HepG2 (cell line): Measurements from ENCODE around the gene SDR42E2. TPM values are rescaled to one million over a fixed set of nuclear protein-coding genes. Genes with fewer than 3 reads are reported as not detected.

Source experiments
- CHD2 ChIP-seq: IDR thresholded peaks from 2 replicates; pipeline ENCODE4 v1.6.1; 2011; ENCODE audit warnings: low read depth, low read length, improper control_type of control experiment
- ESRRA ChIP-seq: sonication (generic); formaldehyde crosslinking; IDR thresholded peaks from 2 replicates; pipeline ENCODE4 v1.5.1; 2020; ENCODE audit warnings: mild to moderate bottlenecking, low read depth, missing genetic modification reagents
- FOXJ3 ChIP-seq: sonication (generic); formaldehyde crosslinking; IDR thresholded peaks from 2 replicates; pipeline ENCODE4 v1.4.0; 2020; ENCODE audit warnings: missing genetic modification reagents, mild to moderate bottlenecking, borderline replicate concordance
- GABPB1 ChIP-seq: IDR thresholded peaks from 2 replicates; pipeline ENCODE4 v1.6.1; 2016; ENCODE audit warnings: mild to moderate bottlenecking, missing genetic modification reagents, moderate library complexity, missing compliant biosample characterization
- KLF12 ChIP-seq: sonication (generic); formaldehyde crosslinking; IDR thresholded peaks from 2 replicates; pipeline ENCODE4 v1.4.0; 2020; ENCODE audit warnings: missing genetic modification reagents, borderline replicate concordance
- NR0B2 ChIP-seq: sonication (generic); formaldehyde crosslinking; IDR thresholded peaks from 2 replicates; pipeline ENCODE4 v1.4.0; 2020; ENCODE audit warnings: mild to moderate bottlenecking, missing genetic modification reagents
- RFX5 ChIP-seq: IDR thresholded peaks from 2 replicates; pipeline ENCODE4 v1.6.1; 2011; ENCODE audit warnings: low read depth, low read length, improper control_type of control experiment
- SMARCC2 ChIP-seq: fragments of 450-650 bp; IDR thresholded peaks from 2 replicates; pipeline ENCODE4 v1.6.1; 2017; ENCODE audit warnings: antibody characterized with exemption, mild to moderate bottlenecking
- SOX5 ChIP-seq: IDR thresholded peaks from 2 replicates; pipeline ENCODE4 v1.6.1; 2016; ENCODE audit warnings: borderline replicate concordance
- TBP ChIP-seq: sonication (generic); formaldehyde crosslinking; IDR thresholded peaks from 2 replicates; pipeline ENCODE4 v1.5.0; 2020; ENCODE audit warnings: missing genetic modification reagents
- UBTF ChIP-seq: sonication (generic); formaldehyde crosslinking; IDR thresholded peaks from 2 replicates; pipeline ENCODE4 v1.4.0; 2020; ENCODE audit warnings: mild to moderate bottlenecking, missing genetic modification reagents
- ZBTB20 ChIP-seq: sonication (generic); formaldehyde crosslinking; IDR thresholded peaks from 2 replicates; pipeline ENCODE4 v1.8.1; 2023; ENCODE audit warnings: missing genetic modification reagents, low read depth, mild to moderate bottlenecking, borderline replicate concordance
- ZBTB8A ChIP-seq: sonication (generic); formaldehyde crosslinking; IDR thresholded peaks from 2 replicates; pipeline ENCODE4 v1.4.0; 2020; ENCODE audit warnings: mild to moderate bottlenecking, low read depth, missing genetic modification reagents, borderline replicate concordance
- ZFP62 ChIP-seq: sonication (generic); formaldehyde crosslinking; IDR thresholded peaks from 2 replicates; pipeline ENCODE4 v1.4.0; 2020; ENCODE audit warnings: missing genetic modification reagents
- ZNF12 ChIP-seq: sonication (generic); formaldehyde crosslinking; IDR thresholded peaks from 2 replicates; pipeline ENCODE4 v1.5.0; 2020; ENCODE audit warnings: missing genetic modification reagents
- ZNF235 ChIP-seq: sonication (generic); formaldehyde crosslinking; IDR thresholded peaks from 2 replicates; pipeline ENCODE4 v1.8.1; 2023; ENCODE audit warnings: mild to moderate bottlenecking, missing genetic modification reagents, borderline replicate concordance
- ZNF331 ChIP-seq: sonication (generic); formaldehyde crosslinking; IDR thresholded peaks from 2 replicates; pipeline ENCODE4 v1.4.0; 2020; ENCODE audit warnings: missing genetic modification reagents
- ZNF547 ChIP-seq: sonication (generic); formaldehyde crosslinking; IDR thresholded peaks from 2 replicates; pipeline ENCODE4 v1.5.1; 2020; ENCODE audit warnings: mild to moderate bottlenecking, missing genetic modification reagents
- ZNF7 ChIP-seq: IDR thresholded peaks from 2 replicates; pipeline ENCODE4 v1.6.1; 2016; ENCODE audit warnings: missing biosample characterization, missing genetic modification reagents
- ZSCAN20 ChIP-seq: sonication (generic); formaldehyde crosslinking; IDR thresholded peaks from 2 replicates; pipeline ENCODE4 v1.4.0; 2020; ENCODE audit warnings: missing genetic modification reagents, mild to moderate bottlenecking, borderline replicate concordance
- polyA plus RNA-seq, 8 experiments: library from polyadenylated mRNA; depleted of rRNA in 3 of 8; stranded (reverse) in 7 of 8; unstranded in 1 of 8; fragments of >200 nt; fragmentation: Illumina TruSeq in 4 of 8; extraction: Trizol in 4 of 8; gene quantifications; 2 replicates each; pipeline versions ENCODE4 v1.2.1 to v1.2.3, GENCODE V29; 2011 to 2016; ENCODE audit warnings: low read depth in 4 of 8, missing spikeins in 1 of 8, mixed read lengths in 1 of 8; ENCODE audit not compliant: insufficient read depth in 1 of 8
- total RNA-seq, 5 experiments: library from RNA; depleted of rRNA; stranded (reverse); fragments of >200 nt; fragmentation: Illumina TruSeq; extraction: Trizol; gene quantifications; 2 replicates each; pipeline ENCODE4 v1.2.3, GENCODE V29; 2016; ENCODE audit warnings: low read depth in 1 of 5
- TF ChIP-seq, protein P1 (sequence below): sonication (generic); formaldehyde crosslinking; IDR thresholded peaks from 2 replicates; pipeline ENCODE4 v1.4.0; 2020; ENCODE audit warnings: missing genetic modification reagents
- TF ChIP-seq, protein P2 (sequence below): sonication (generic); formaldehyde crosslinking; IDR thresholded peaks from 2 replicates; pipeline ENCODE4 v1.5.0; 2020; ENCODE audit warnings: missing genetic modification reagents
- TF ChIP-seq, protein P3 (sequence below): sonication (generic); formaldehyde crosslinking; conservative IDR thresholded peaks from 2 replicates; pipeline ENCODE4 v1.8.0; 2022; ENCODE audit warnings: missing genetic modification reagents

SDR42E2 gene
- total and polyA plus RNA-seq, 2 of the 13 experiments (the other 11 are each of a cell fraction or from before 2014, with no cell fraction given), result 0.05 to 0.11 TPM

- TF ChIP-seq ZNF547, result peak; percentile 86; the same call in 1 of the 2 replicates
- peak; percentile 97 for TF ChIP-seq ZSCAN20 (CRISPR knock-in tag)
- TF ChIP-seq CHD2, result no peak
- TF ChIP-seq, protein P1, sequence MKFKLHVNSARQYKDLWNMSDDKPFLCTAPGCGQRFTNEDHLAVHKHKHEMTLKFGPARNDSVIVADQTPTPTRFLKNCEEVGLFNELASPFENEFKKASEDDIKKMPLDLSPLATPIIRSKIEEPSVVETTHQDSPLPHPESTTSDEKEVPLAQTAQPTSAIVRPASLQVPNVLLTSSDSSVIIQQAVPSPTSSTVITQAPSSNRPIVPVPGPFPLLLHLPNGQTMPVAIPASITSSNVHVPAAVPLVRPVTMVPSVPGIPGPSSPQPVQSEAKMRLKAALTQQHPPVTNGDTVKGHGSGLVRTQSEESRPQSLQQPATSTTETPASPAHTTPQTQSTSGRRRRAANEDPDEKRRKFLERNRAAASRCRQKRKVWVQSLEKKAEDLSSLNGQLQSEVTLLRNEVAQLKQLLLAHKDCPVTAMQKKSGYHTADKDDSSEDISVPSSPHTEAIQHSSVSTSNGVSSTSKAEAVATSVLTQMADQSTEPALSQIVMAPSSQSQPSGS (CRISPR knock-in tag), result peak; percentile 56; the same call in 1 of the 2 replicates
- peak; percentile 71; the same call in 1 of the 2 replicates for TF ChIP-seq ZNF331
- TF ChIP-seq ZBTB8A (CRISPR knock-in tag), result 0 out of 2 replicates have a peak, but pooled peaks have one; percentile 75
- no peak for TF ChIP-seq ZNF7 (CRISPR knock-in tag)
- peak; percentile 92; the same call in 1 of the 2 replicates for TF ChIP-seq TBP (CRISPR knock-in tag)
- TF ChIP-seq ZNF235, result peak; percentile 88; the same call in 1 of the 2 replicates
- no peak for TF ChIP-seq FOXJ3 (CRISPR knock-in tag)
- TF ChIP-seq, protein P2, sequence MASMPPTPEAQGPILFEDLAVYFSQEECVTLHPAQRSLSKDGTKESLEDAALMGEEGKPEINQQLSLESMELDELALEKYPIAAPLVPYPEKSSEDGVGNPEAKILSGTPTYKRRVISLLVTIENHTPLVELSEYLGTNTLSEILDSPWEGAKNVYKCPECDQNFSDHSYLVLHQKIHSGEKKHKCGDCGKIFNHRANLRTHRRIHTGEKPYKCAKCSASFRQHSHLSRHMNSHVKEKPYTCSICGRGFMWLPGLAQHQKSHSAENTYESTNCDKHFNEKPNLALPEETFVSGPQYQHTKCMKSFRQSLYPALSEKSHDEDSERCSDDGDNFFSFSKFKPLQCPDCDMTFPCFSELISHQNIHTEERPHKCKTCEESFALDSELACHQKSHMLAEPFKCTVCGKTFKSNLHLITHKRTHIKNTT (CRISPR knock-in tag), result peak; percentile 63; the same call in 1 of the 2 replicates
- TF ChIP-seq KLF12 (CRISPR knock-in tag), result peak; percentile 98
- TF ChIP-seq ZNF12 (CRISPR knock-in tag), result peak; percentile 69; the same call in 1 of the 2 replicates
- peak; percentile 99 for TF ChIP-seq UBTF (CRISPR knock-in tag)
- TF ChIP-seq RFX5, result 0 out of 2 replicates have a peak, but pooled peaks have one; percentile 6
- TF ChIP-seq ZFP62 (CRISPR knock-in tag), result peak; percentile 84; the same call in 1 of the 2 replicates
- TF ChIP-seq ZBTB20 (CRISPR knock-in tag), result peak; percentile 84; the same call in 1 of the 2 replicates
- TF ChIP-seq, protein P3, sequence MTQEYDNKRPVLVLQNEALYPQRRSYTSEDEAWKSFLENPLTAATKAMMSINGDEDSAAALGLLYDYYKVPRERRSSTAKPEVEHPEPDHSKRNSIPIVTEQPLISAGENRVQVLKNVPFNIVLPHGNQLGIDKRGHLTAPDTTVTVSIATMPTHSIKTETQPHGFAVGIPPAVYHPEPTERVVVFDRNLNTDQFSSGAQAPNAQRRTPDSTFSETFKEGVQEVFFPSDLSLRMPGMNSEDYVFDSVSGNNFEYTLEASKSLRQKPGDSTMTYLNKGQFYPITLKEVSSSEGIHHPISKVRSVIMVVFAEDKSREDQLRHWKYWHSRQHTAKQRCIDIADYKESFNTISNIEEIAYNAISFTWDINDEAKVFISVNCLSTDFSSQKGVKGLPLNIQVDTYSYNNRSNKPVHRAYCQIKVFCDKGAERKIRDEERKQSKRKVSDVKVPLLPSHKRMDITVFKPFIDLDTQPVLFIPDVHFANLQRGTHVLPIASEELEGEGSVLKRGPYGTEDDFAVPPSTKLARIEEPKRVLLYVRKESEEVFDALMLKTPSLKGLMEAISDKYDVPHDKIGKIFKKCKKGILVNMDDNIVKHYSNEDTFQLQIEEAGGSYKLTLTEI (CRISPR knock-in tag), result no peak
- TF ChIP-seq SMARCC2, result no peak
- peak; percentile 91 for TF ChIP-seq NR0B2
- TF ChIP-seq GABPB1 (CRISPR knock-in tag), result peak; percentile 82
- TF ChIP-seq ESRRA (CRISPR knock-in tag), result peak; percentile 78
- TF ChIP-seq SOX5 (CRISPR knock-in tag), result peak; percentile 65; the same call in 1 of the 2 replicates
These were observed 27.9 kb downstream of the SDR42E2 start (continued) for GRCh38 chr16:22190081-22190775.
